H9 (cell line): ENCODE measurements around the gene GRIK3. TPM values are rescaled to one million over a fixed set of nuclear protein-coding genes. Genes with fewer than 3 reads are reported as not detected.

Experiments
- DNase-seq: peaks from one replicate; pipeline ENCODE4 v3.0.0-alpha.2; 2017
- H2AFZ ChIP-seq: one replicate; pipeline ENCODE4 v1.6.1; 2013; ENCODE audit warnings: mild to moderate bottlenecking, low read length, control low read depth, moderate library complexity
- H2AK5ac ChIP-seq: 2 replicates; pipeline ENCODE4 v1.6.1; 2013; ENCODE audit warnings: low read length, control low read depth, mixed read lengths; ENCODE audit not compliant: insufficient read length
- H2BK120ac ChIP-seq: one replicate; pipeline ENCODE4 v1.6.1; 2013; ENCODE audit warnings: low read depth, mild to moderate bottlenecking, low read length, control low read depth, inconsistent platforms; ENCODE audit not compliant: poor library complexity, severe bottlenecking
- H2BK12ac ChIP-seq: 2 replicates; pipeline ENCODE4 v1.6.1; 2013; ENCODE audit warnings: low read length, control low read depth, mixed read lengths, low read depth; ENCODE audit not compliant: insufficient read length
- H2BK15ac ChIP-seq: 2 replicates; pipeline ENCODE4 v1.6.1; 2013; ENCODE audit warnings: low read depth, low read length, control low read depth
- H2BK20ac ChIP-seq: one replicate; pipeline ENCODE4 v1.6.1; 2013; ENCODE audit warnings: low read depth, mild to moderate bottlenecking, low read length, control low read depth, inconsistent platforms; ENCODE audit not compliant: poor library complexity, severe bottlenecking
- H2BK5ac ChIP-seq: 2 replicates; pipeline ENCODE4 v1.6.1; 2013; ENCODE audit warnings: low read length, control low read depth, mixed read lengths; ENCODE audit not compliant: insufficient read length
- H3K14ac ChIP-seq: 2 replicates; pipeline ENCODE4 v1.6.1; 2013; ENCODE audit warnings: low read length, control low read depth; ENCODE audit not compliant: insufficient read depth
- H3K18ac ChIP-seq: 2 replicates; pipeline ENCODE4 v1.6.1; 2013; ENCODE audit warnings: low read depth, mild to moderate bottlenecking, mixed read lengths, low read length, control low read depth; ENCODE audit not compliant: insufficient read length
- H3K23ac ChIP-seq: 2 replicates; pipeline ENCODE4 v1.6.1; 2013; ENCODE audit warnings: low read length, control low read depth, mixed read lengths, low read depth; ENCODE audit not compliant: insufficient read length
- H3K23me2 ChIP-seq: 2 replicates; pipeline ENCODE4 v1.6.1; 2013; ENCODE audit warnings: low read depth, mild to moderate bottlenecking, mixed read lengths, low read length, control low read depth; ENCODE audit not compliant: insufficient read length, poor library complexity, severe bottlenecking
- H3K27ac ChIP-seq: 2 replicates; pipeline ENCODE4 v1.5.1; 2013; ENCODE audit warnings: low read length, control low read depth, mixed read lengths, low read depth; ENCODE audit not compliant: insufficient read length
- H3K27me3 ChIP-seq: 2 replicates; pipeline ENCODE4 v1.6.1; 2013; ENCODE audit warnings: low read length, control low read depth, inconsistent platforms; ENCODE audit not compliant: insufficient read depth
- H3K4ac ChIP-seq: 2 replicates; pipeline ENCODE4 v1.6.1; 2013; ENCODE audit warnings: low read depth, mild to moderate bottlenecking, control low read depth, inconsistent platforms, low read length, moderate library complexity
- H3K4me1 ChIP-seq: 2 replicates; pipeline ENCODE4 v1.6.1; 2013; ENCODE audit warnings: low read length, control low read depth, inconsistent platforms; ENCODE audit not compliant: insufficient read depth
- H3K4me2 ChIP-seq: 2 replicates; pipeline ENCODE4 v1.6.1; 2013; ENCODE audit warnings: low read length, control low read depth, mixed read lengths; ENCODE audit not compliant: insufficient read length, insufficient read depth
- H3K56ac ChIP-seq: 2 replicates; pipeline ENCODE4 v1.6.1; 2013; ENCODE audit warnings: low read depth, mild to moderate bottlenecking, mixed read lengths, low read length, control low read depth; ENCODE audit not compliant: insufficient read length
- H3K79me1 ChIP-seq: 2 replicates; pipeline ENCODE4 v1.6.1; 2013; ENCODE audit warnings: low read depth, mild to moderate bottlenecking, moderate library complexity, low read length, control low read depth, inconsistent platforms; ENCODE audit not compliant: insufficient read depth, poor library complexity, severe bottlenecking
- H3K79me2 ChIP-seq: 2 replicates; pipeline ENCODE4 v1.6.1; 2013; ENCODE audit warnings: low read length, control low read depth, inconsistent platforms; ENCODE audit not compliant: insufficient read depth
- H3K9ac ChIP-seq: 2 replicates; pipeline ENCODE4 v1.6.1; 2013; ENCODE audit warnings: low read length, control low read depth, mixed read lengths; ENCODE audit not compliant: insufficient read length; ENCODE audit errors: extremely low read depth
- H3K9me3 ChIP-seq: one replicate; pipeline ENCODE4 v1.6.1; 2013; ENCODE audit warnings: low read depth, low read length, inconsistent platforms; ENCODE audit not compliant: control insufficient read depth
- H3T11ph ChIP-seq: one replicate; pipeline ENCODE4 v1.6.1; 2013; ENCODE audit warnings: mild to moderate bottlenecking, low read length, control low read depth, inconsistent platforms
- H4K20me1 ChIP-seq: one replicate; pipeline ENCODE4 v1.6.1; 2013; ENCODE audit not compliant: control insufficient read depth, insufficient read length, insufficient read depth
- H4K5ac ChIP-seq: 2 replicates; pipeline ENCODE4 v1.6.1; 2013; ENCODE audit warnings: low read depth, mild to moderate bottlenecking, mixed read lengths, low read length, control low read depth; ENCODE audit not compliant: insufficient read length
- H4K8ac ChIP-seq: replicated peaks from 2 replicates; pipeline ENCODE4 v1.6.1; 2013; ENCODE audit warnings: low read length, control low read depth, mixed read lengths, low read depth; ENCODE audit not compliant: insufficient read length
- H4K91ac ChIP-seq: 2 replicates; pipeline ENCODE4 v1.6.1; 2013; ENCODE audit warnings: low read depth, mild to moderate bottlenecking, moderate library complexity, mixed read lengths, low read length, control low read depth; ENCODE audit not compliant: insufficient read length
- H3K27ac Mint-ChIP-seq, 3 experiments: 2 replicates in 2 of 3; 3 replicates in 1 of 3; pipeline ENCODE4 v1.8.0; 2020 to 2021; ENCODE audit warnings: mixed read lengths in 3 of 3, mild to moderate bottlenecking in 1 of 3, moderate library complexity in 1 of 3
- H3K27me3 Mint-ChIP-seq: 2 replicates; pipeline ENCODE4 v1.8.0; 2021; ENCODE audit warnings: low read depth, mild to moderate bottlenecking, moderate library complexity, mixed read lengths
- H3K36me3 Mint-ChIP-seq, 3 experiments: 2 replicates in 2 of 3; 3 replicates in 1 of 3; pipeline ENCODE4 v1.8.0; 2020 to 2021; ENCODE audit warnings: low read depth in 3 of 3, mixed read lengths in 3 of 3; ENCODE audit not compliant: insufficient read depth in 1 of 3
- H3K4me1 Mint-ChIP-seq, 2 experiments: 2 replicates each; pipeline ENCODE4 v1.8.0; 2020; ENCODE audit warnings: mixed read lengths in 2 of 2
- H3K4me3 Mint-ChIP-seq, 2 experiments: 2 replicates in 1 of 2; 3 replicates in 1 of 2; pipeline ENCODE4 v1.8.0; 2020 to 2021; ENCODE audit warnings: mild to moderate bottlenecking in 2 of 2, mixed read lengths in 2 of 2, moderate library complexity in 1 of 2
- H3K9me3 Mint-ChIP-seq, 2 experiments: 2 replicates in 1 of 2; 3 replicates in 1 of 2; pipeline ENCODE4 v1.8.0; 2020; ENCODE audit warnings: mild to moderate bottlenecking in 2 of 2, mixed read lengths in 2 of 2, moderate library complexity in 1 of 2
- CTCF ChIP-seq: fragments of 200-600 bp; sonication (generic); conservative IDR thresholded peaks from 3 replicates; pipeline ENCODE4 v1.8.0; 2021; ENCODE audit warnings: antibody characterized with exemption, mild to moderate bottlenecking
- WGBS: extraction: QIAGEN DNeasy Blood & Tissue Kit; methylation state at CpG from one replicate; pipeline ENCODE4 v1.1.7; 2013; ENCODE audit warnings: missing lambda C conversion rate, low lambda C conversion rate, mixed read lengths; ENCODE audit not compliant: insufficient read length; ENCODE audit errors: extremely low coverage; 5-methylcytosine and 5-hydroxymethylcytosine counted together
- total RNA-seq: library from RNA; stranded (reverse); gene quantifications from 2 replicates; pipeline ENCODE4 v1.2.1, GENCODE V29; 2021

GRIK3 gene
- total RNA-seq, 1 experiment from 2014 or later, result 1.7 TPM

- Histone ChIP-seq H2AK5ac (no peak overlapping the region), H2BK20ac (no peak overlapping the region), H2BK120ac (no peak overlapping the region), H3K4me1 (no peaks in the 10 kb centered on the region; the same call in 1 of the 2 replicates), H3K4me2 (no peak overlapping the region), H3K14ac (no peak overlapping the region), H3T11ph (no peak overlapping the region), H3K27ac (no peak overlapping the region), H3K27me3 (no peaks in the 10 kb centered on the region), H3K18ac (no peak overlapping the region), H4K91ac (no peak overlapping the region), H3K23ac (no peak overlapping the region), H2BK5ac (no peak overlapping the region), H2BK15ac (no peak overlapping the region), H4K8ac (no peak overlapping the region), H3K9me3 (no peaks in the 10 kb centered on the region), H3K4ac (no peak overlapping the region), H3K9ac (no peak overlapping the region), H2AFZ (no peak overlapping the region), H3K56ac (no peak overlapping the region), H4K5ac (no peak overlapping the region), H3K23me2 (no peaks in the 10 kb centered on the region), H3K79me1 (no peaks in the 10 kb centered on the region), H2BK12ac (no peak overlapping the region), H3K79me2 (no peaks in the 10 kb centered on the region), H4K20me1 (no peaks in the 10 kb centered on the region)
- H3K4me1 Mint-ChIP-seq, result peaks cover 19 to 27% of the 10 kb centered on the region in 2 experiments
- no peak overlapping the region for H3K4me3 Mint-ChIP-seq
- peaks cover 15% of the 10 kb centered on the region for H3K27me3 Mint-ChIP-seq
- no CpG with 5 or more reads among the region's 2 CpGs for WGBS
- peaks cover 0 to 7% (median 0%) of the 10 kb centered on the region in 3 experiments; a peak in 2 of 7 replicates for H3K36me3 Mint-ChIP-seq
- TF ChIP-seq CTCF, result no peak
- H3K27ac Mint-ChIP-seq, result no peak overlapping the region
- no peak for DNase-seq
- H3K9me3 Mint-ChIP-seq, result peaks cover 7 to 11% of the 10 kb centered on the region in 2 experiments
These were observed 44.6 kb upstream of the GRIK3 start for GRCh38 chr1:37078866-37079265.
